WI38 (cell line): ENCODE data around the gene NAA40.

ENCODE experiments used
- H3K4me3 ChIP-seq: 2 replicates; pipeline ENCODE4 v1.5.1; 2011; ENCODE audit warnings: low read depth, mild to moderate bottlenecking, control low read depth, low read length
- CTCF ChIP-seq: IDR thresholded peaks from 2 replicates; pipeline ENCODE4 v1.5.1; 2012; ENCODE audit warnings: low read depth, mild to moderate bottlenecking, control low read depth, low read length

The NAA40 gene

GRCh38 chr11:63907808-63908530, 30.8 kb upstream of the NAA40 start:
- no peak for TF ChIP-seq CTCF
- no peak overlapping the region for H3K4me3 ChIP-seq

- no peak for TF ChIP-seq CTCF
- H3K4me3 ChIP-seq: no peak overlapping the region
Measured at GRCh38 chr11:63908631-63909401, 30.0 kb upstream of the NAA40 start.

- H3K4me3 ChIP-seq: no peak overlapping the region
- no peak for TF ChIP-seq CTCF
Measured at GRCh38 chr11:63909591-63910506, 29.0 kb upstream of the NAA40 start.

GRCh38 chr11:63910675-63911074, 28.1 kb upstream of the NAA40 start:
- TF ChIP-seq CTCF: no peak

GRCh38 chr11:63911440-63911839, 27.4 kb upstream of the NAA40 start:
- H3K4me3 ChIP-seq: no peak overlapping the region

More at GRCh38 chr11:63910675-63911074, 28.1 kb upstream of the NAA40 start:
- H3K4me3 ChIP-seq: no peak overlapping the region

GRCh38 chr11:63911876-63912275, 26.9 kb upstream of the NAA40 start:
- H3K4me3 ChIP-seq: no peak overlapping the region
- no peak for TF ChIP-seq CTCF

More at GRCh38 chr11:63911440-63911839, 27.4 kb upstream of the NAA40 start:
- no peak for TF ChIP-seq CTCF
